ENCODE results near the gene CERS5. TPM values are rescaled to one million over a fixed set of nuclear protein-coding genes. Genes with fewer than 3 reads are reported as not detected.

The CERS5 gene
- total RNA-seq, 4 donors from 2014 or later, result 23.4 to 27.9 (median 26.4) TPM

GRCh38 chr12:50127546-50127945, 39.6 kb downstream of the CERS5 start:
- WGBS, 2 donors (ENCODE audit: low coverage in 1 of 2), result 55 to 75% methylated on average over 1 of the region's 2 CpGs
- H3K27ac ChIP-seq, result no peak overlapping the region
- no peaks in the 10 kb centered on the region for H3K9me3 ChIP-seq
- peaks cover 4 to 78% of the 10 kb centered on the region in 2 donors for H3K36me3 ChIP-seq
- TF ChIP-seq POLR2A (IDR thresholded peaks at IDR 0.05), result no peak
- no peak for TF ChIP-seq POLR2AphosphoS5 (IDR thresholded peaks at IDR 0.05)
- no peak for TF ChIP-seq EP300 (IDR thresholded peaks at IDR 0.05)
- TF ChIP-seq CTCF (IDR thresholded peaks at IDR 0.05), result no peak
- H3K4me3 ChIP-seq, result no peak overlapping the region
- ATAC-seq, result no peak
- H3K4me1 ChIP-seq, result peaks cover 0 to 28% (median under 1%) of the 10 kb centered on the region in 3 donors
- no peaks in the 10 kb centered on the region for H3K27me3 ChIP-seq

GRCh38 chr12:50123203-50123602, 44.0 kb downstream of the CERS5 start:
- H3K27me3 ChIP-seq, result no peaks in the 10 kb centered on the region
- ATAC-seq, result no peak
- peaks cover 0 to 35% (median 0%) of the 10 kb centered on the region in 3 donors for H3K4me1 ChIP-seq
- no peak overlapping the region for H3K27ac ChIP-seq
- H3K4me3 ChIP-seq, result no peak overlapping the region
- TF ChIP-seq CTCF (IDR thresholded peaks at IDR 0.05) (no peak), POLR2AphosphoS5 (IDR thresholded peaks at IDR 0.05) (no peak), POLR2A (IDR thresholded peaks at IDR 0.05) (no peak), EP300 (IDR thresholded peaks at IDR 0.05) (no peak)
- WGBS, 2 donors (ENCODE audit: low coverage in 1 of 2), result 53 to 58% methylated on average over 2 of the region's 2 CpGs
- no peaks in the 10 kb centered on the region for H3K9me3 ChIP-seq
- H3K36me3 ChIP-seq, result peaks cover 0 to 78% of the 10 kb centered on the region in 2 donors

- peaks cover 0 to 72% of the 10 kb centered on the region in 2 donors for H3K36me3 ChIP-seq
- H3K27ac ChIP-seq, result no peak overlapping the region
- H3K27me3 ChIP-seq, result no peaks in the 10 kb centered on the region
- no peak overlapping the region for H3K4me3 ChIP-seq
- H3K9me3 ChIP-seq, result no peaks in the 10 kb centered on the region
- 81 to 96% methylated on average over 3 to 4 of the region's 5 CpGs for WGBS, 2 donors (ENCODE audit: low coverage in 1 of 2)
- ATAC-seq, result no peak
- H3K4me1 ChIP-seq, result peaks cover 0 to 51% (median 0%) of the 10 kb centered on the region in 3 donors
- TF ChIP-seq EP300 (IDR thresholded peaks at IDR 0.05), result no peak
- no peak for TF ChIP-seq POLR2AphosphoS5 (IDR thresholded peaks at IDR 0.05)
- no peak for TF ChIP-seq POLR2A (IDR thresholded peaks at IDR 0.05)
- TF ChIP-seq CTCF (IDR thresholded peaks at IDR 0.05), result no peak
These were observed 45.5 kb downstream of the CERS5 start for GRCh38 chr12:50121641-50122040.

GRCh38 chr12:50120953-50121352, 46.2 kb downstream of the CERS5 start:
- peaks cover 0 to 53% (median 0%) of the 10 kb centered on the region in 3 donors for H3K4me1 ChIP-seq
- no peak for TF ChIP-seq EP300 (IDR thresholded peaks at IDR 0.05)
- no peak for TF ChIP-seq CTCF (IDR thresholded peaks at IDR 0.05)
- TF ChIP-seq POLR2A (IDR thresholded peaks at IDR 0.05), result no peak
- no peak for TF ChIP-seq POLR2AphosphoS5 (IDR thresholded peaks at IDR 0.05)
- peaks cover 0 to 72% of the 10 kb centered on the region in 2 donors for H3K36me3 ChIP-seq
- H3K27ac ChIP-seq, result no peak overlapping the region
- ATAC-seq, result no peak
- no peaks in the 10 kb centered on the region for H3K9me3 ChIP-seq
- no peaks in the 10 kb centered on the region for H3K27me3 ChIP-seq
- WGBS, 2 donors (ENCODE audit: low coverage in 1 of 2), result 100% methylated on average over 1 of the region's 3 CpGs
- no peak overlapping the region for H3K4me3 ChIP-seq

- no peak for ATAC-seq
- WGBS, 2 donors (ENCODE audit: low coverage in 1 of 2), result 80% methylated on average over 3 of the region's 3 CpGs; no CpG with 5 or more reads in 1 of the 2 donors
- TF ChIP-seq POLR2A (IDR thresholded peaks at IDR 0.05) (no peak), EP300 (IDR thresholded peaks at IDR 0.05) (no peak), CTCF (IDR thresholded peaks at IDR 0.05) (no peak), POLR2AphosphoS5 (IDR thresholded peaks at IDR 0.05) (no peak)
- peaks cover 0 to 75% of the 10 kb centered on the region in 2 donors for H3K36me3 ChIP-seq
- peaks cover 0 to 53% (median 0%) of the 10 kb centered on the region in 3 donors for H3K4me1 ChIP-seq
- H3K27ac ChIP-seq, result no peak overlapping the region
- no peaks in the 10 kb centered on the region for H3K27me3 ChIP-seq
- H3K4me3 ChIP-seq, result no peak overlapping the region
- no peaks in the 10 kb centered on the region for H3K9me3 ChIP-seq
These were observed 46.6 kb downstream of the CERS5 start for GRCh38 chr12:50120521-50120920.
